SU-DHL-6 (cell line): ENCODE results near the gene FBN2.
"Not testable (repeated sequence)": the region's sequence is repeated elsewhere in the genome, so short reads cannot be mapped to it uniquely, and the experiment has no call there.

ENCODE experiments used
- H2AFZ ChIP-seq: fragments of 200-600 bp; sonication (generic); 2 replicates; pipeline ENCODE4 v1.6.1; 2014; ENCODE audit warnings: low read depth, mild to moderate bottlenecking, moderate library complexity, mixed read lengths, antibody characterized with exemption, low read length; ENCODE audit not compliant: severe bottlenecking
- H3F3A ChIP-seq: fragments of 200-600 bp; shearing (Covaris generic); 2 replicates; pipeline ENCODE4 v1.6.0; 2016; ENCODE audit warnings: antibody characterized with exemption, mild to moderate bottlenecking; ENCODE audit not compliant: insufficient read depth
- H3K27ac ChIP-seq: fragments of 200-600 bp; sonication (generic); 2 replicates; pipeline ENCODE4 v1.5.1; 2016; ENCODE audit warnings: low read depth, mild to moderate bottlenecking, low read length, moderate library complexity, mixed read lengths
- H3K27me3 ChIP-seq: fragments of 200-600 bp; sonication (generic), shearing (Covaris generic); 2 replicates; pipeline ENCODE4 v1.6.0; 2014; ENCODE audit warnings: mild to moderate bottlenecking, low read length
- H3K36me3 ChIP-seq: fragments of 200-600 bp; sonication (generic); 2 replicates; pipeline ENCODE4 v1.6.1; 2014; ENCODE audit warnings: mild to moderate bottlenecking, low read length, mixed read lengths
- H3K4me2 ChIP-seq: fragments of 300-600, 200-600 bp; shearing (Covaris generic), sonication (generic); 2 replicates; pipeline ENCODE4 v1.6.0; 2014; ENCODE audit warnings: low read length, low read depth, mild to moderate bottlenecking; ENCODE audit not compliant: poor library complexity, severe bottlenecking
- H3K4me3 ChIP-seq: fragments of 200-600 bp; sonication (generic); 2 replicates; pipeline ENCODE4 v1.5.1; 2014; ENCODE audit warnings: antibody characterized with exemption, low read length, mild to moderate bottlenecking, mixed read lengths; ENCODE audit not compliant: insufficient read depth, poor library complexity, severe bottlenecking
- H3K79me2 ChIP-seq: fragments of 200-600 bp; sonication (generic); 2 replicates; pipeline ENCODE4 v1.6.1; 2014; ENCODE audit warnings: mild to moderate bottlenecking, low read length, moderate library complexity; ENCODE audit not compliant: insufficient read depth
- H3K9ac ChIP-seq: fragments of 200-600 bp; sonication (generic); 2 replicates; pipeline ENCODE4 v1.7.0; 2014; ENCODE audit warnings: mild to moderate bottlenecking, low read length
- H3K9me2 ChIP-seq: fragments of 200-600 bp; sonication (generic); replicated peaks from 2 replicates; pipeline ENCODE4 v1.6.1; 2014; ENCODE audit warnings: low read length; ENCODE audit not compliant: insufficient read depth
- H3K9me3 ChIP-seq: fragments of 200-600 bp; sonication (generic); 2 replicates; pipeline ENCODE4 v1.6.1; 2014; ENCODE audit warnings: low read length, mixed read lengths; ENCODE audit not compliant: insufficient read depth
- H4K20me1 ChIP-seq: fragments of 200-600 bp; sonication (generic); 2 replicates; pipeline ENCODE4 v1.6.1; 2014; ENCODE audit warnings: low read depth, mild to moderate bottlenecking, antibody characterized with exemption, low read length, moderate library complexity, mixed read lengths
- EZH2phosphoT487 ChIP-seq: fragments of 200-600 bp; sonication (generic), shearing (Covaris generic); conservative IDR thresholded peaks from 2 replicates; pipeline ENCODE4 v1.6.1; 2018; ENCODE audit warnings: mild to moderate bottlenecking, antibody characterized with exemption, low read length, moderate library complexity, mixed read lengths
- TF ChIP-seq, protein P1 (sequence below): fragments of 200-600 bp; sonication (generic); IDR thresholded peaks from one replicate; pipeline ENCODE4 v1.5.1; 2017; ENCODE audit warnings: antibody characterized with exemption, mild to moderate bottlenecking, low read length, moderate library complexity; ENCODE audit not compliant: insufficient read depth, poor library complexity, severe bottlenecking

The FBN2 gene

DNA sequence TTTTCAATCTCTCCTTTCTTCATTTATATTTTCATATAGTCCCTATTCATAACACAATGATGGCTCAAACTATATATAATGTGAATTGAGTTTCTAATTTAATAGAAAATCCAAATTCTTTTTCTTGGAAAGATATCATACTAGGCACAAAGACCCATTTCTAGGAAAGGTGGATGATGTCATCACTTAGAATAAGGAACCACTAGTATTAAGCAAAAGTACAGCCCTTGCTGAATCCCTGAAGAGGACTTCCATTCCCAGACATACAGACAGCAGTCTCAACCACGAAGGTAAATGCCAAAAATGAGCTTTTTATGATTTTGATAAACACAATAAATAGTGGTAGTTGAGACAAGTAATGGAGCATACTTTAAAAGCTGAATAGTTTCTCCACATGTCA is 210.0 kb downstream of the FBN2 start:
- no peak overlapping the region for H2AFZ ChIP-seq
- H3K79me2 ChIP-seq, result no peaks in the 10 kb centered on the region
- H3K27me3 ChIP-seq, result no peaks in the 10 kb centered on the region
- H3K36me3 ChIP-seq, result no peaks in the 10 kb centered on the region
- H3K4me2 ChIP-seq, result no peak overlapping the region
- H3F3A ChIP-seq, result no peaks in the 10 kb centered on the region
- no peaks in the 10 kb centered on the region for H4K20me1 ChIP-seq
- no peaks in the 10 kb centered on the region for H3K9me3 ChIP-seq
- TF ChIP-seq, protein P1, sequence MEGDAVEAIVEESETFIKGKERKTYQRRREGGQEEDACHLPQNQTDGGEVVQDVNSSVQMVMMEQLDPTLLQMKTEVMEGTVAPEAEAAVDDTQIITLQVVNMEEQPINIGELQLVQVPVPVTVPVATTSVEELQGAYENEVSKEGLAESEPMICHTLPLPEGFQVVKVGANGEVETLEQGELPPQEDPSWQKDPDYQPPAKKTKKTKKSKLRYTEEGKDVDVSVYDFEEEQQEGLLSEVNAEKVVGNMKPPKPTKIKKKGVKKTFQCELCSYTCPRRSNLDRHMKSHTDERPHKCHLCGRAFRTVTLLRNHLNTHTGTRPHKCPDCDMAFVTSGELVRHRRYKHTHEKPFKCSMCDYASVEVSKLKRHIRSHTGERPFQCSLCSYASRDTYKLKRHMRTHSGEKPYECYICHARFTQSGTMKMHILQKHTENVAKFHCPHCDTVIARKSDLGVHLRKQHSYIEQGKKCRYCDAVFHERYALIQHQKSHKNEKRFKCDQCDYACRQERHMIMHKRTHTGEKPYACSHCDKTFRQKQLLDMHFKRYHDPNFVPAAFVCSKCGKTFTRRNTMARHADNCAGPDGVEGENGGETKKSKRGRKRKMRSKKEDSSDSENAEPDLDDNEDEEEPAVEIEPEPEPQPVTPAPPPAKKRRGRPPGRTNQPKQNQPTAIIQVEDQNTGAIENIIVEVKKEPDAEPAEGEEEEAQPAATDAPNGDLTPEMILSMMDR, result no peak
- TF ChIP-seq EZH2phosphoT487, result no peak
- H3K4me3 ChIP-seq, result no peak overlapping the region
- H3K9me2 ChIP-seq, result no peaks in the 10 kb centered on the region
- H3K9ac ChIP-seq, result no peak overlapping the region
- no peak overlapping the region for H3K27ac ChIP-seq

DNA sequence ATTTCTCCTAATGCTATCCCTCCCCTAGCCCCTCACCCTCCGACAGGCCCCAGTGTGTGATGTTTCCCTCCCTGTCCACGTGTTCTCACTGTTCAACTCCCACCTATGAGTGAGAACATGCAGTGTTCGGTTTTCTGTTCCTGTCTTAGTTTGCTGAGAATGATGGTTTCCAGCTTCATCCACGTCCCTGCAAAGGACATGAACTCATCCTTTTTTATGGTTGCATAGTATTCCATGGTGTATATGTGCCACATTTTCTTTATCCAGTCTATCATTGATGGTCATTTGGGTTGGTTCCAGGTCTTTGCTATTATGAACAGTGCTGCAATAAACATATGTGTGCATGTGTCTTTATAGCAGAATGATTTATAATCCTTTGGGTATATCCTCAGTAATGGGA is 216.6 kb downstream of the FBN2 start:
- H3K9me2 ChIP-seq, H3K79me2 ChIP-seq, H3K4me2 ChIP-seq, H2AFZ ChIP-seq, H3F3A ChIP-seq, H3K4me3 ChIP-seq, H3K27ac ChIP-seq, H3K36me3 ChIP-seq, H3K9me3 ChIP-seq, H4K20me1 ChIP-seq, H3K9ac ChIP-seq, H3K27me3 ChIP-seq: not testable (repeated sequence)

DNA sequence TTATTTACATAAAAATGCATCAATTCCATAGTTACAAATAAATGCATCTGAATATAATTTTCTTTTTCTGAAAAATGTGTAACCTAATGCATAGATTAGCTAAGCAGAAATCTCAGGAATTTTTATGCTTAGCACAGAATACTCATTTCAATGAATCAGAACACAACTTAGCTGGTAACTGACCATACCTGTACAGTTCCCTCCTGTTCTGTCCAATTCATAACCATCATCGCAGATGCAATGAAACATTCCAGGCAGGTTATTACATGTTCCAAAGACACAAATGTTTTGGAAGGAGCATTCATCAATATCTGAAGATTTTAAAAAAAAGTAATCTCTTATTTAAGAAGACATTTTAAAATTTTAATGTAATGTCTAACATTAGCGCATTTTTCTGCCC is 219.4 kb downstream of the FBN2 start:
- no peak overlapping the region for H2AFZ ChIP-seq
- H3F3A ChIP-seq, result no peaks in the 10 kb centered on the region
- no peak overlapping the region for H3K4me3 ChIP-seq
- H3K9ac ChIP-seq, result no peak overlapping the region
- H3K9me2 ChIP-seq, result no peaks in the 10 kb centered on the region
- no peaks in the 10 kb centered on the region for H3K79me2 ChIP-seq
- no peak overlapping the region for H3K4me2 ChIP-seq
- H4K20me1 ChIP-seq, result no peaks in the 10 kb centered on the region
- no peaks in the 10 kb centered on the region for H3K36me3 ChIP-seq
- H3K27ac ChIP-seq, result no peak overlapping the region
- no peak for TF ChIP-seq EZH2phosphoT487
- TF ChIP-seq, protein P1, result no peak
- no peaks in the 10 kb centered on the region for H3K27me3 ChIP-seq
- no peaks in the 10 kb centered on the region for H3K9me3 ChIP-seq

DNA sequence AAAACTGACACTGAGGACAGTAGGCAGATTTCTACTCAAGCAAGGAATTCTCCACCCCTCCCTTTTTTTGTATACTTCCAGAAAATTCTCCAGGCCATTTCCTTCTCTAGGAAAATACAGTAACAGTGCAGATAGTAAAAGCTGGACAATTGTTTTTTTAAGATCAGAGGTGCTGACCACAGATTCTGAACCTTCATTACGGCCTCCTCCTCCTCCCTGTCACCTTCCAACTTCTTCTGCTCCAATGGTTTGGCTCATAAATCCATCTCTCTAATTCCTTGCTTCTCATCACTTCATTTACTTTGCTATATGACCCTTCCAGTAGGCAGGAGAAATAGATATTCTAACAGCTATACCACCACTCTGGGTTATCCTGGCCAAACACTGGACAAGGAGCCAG is 220.6 kb downstream of the FBN2 start:
- H3K4me2 ChIP-seq, result no peak overlapping the region
- H3K9ac ChIP-seq, result no peak overlapping the region
- H3K27ac ChIP-seq, result no peak overlapping the region
- H3F3A ChIP-seq, result no peaks in the 10 kb centered on the region
- H3K36me3 ChIP-seq, result no peaks in the 10 kb centered on the region
- H3K9me2 ChIP-seq, result no peaks in the 10 kb centered on the region
- H3K79me2 ChIP-seq, result no peaks in the 10 kb centered on the region
- no peaks in the 10 kb centered on the region for H4K20me1 ChIP-seq
- H3K9me3 ChIP-seq, result no peaks in the 10 kb centered on the region
- H2AFZ ChIP-seq, result no peak overlapping the region
- no peak for TF ChIP-seq EZH2phosphoT487
- TF ChIP-seq, protein P1, result no peak
- no peak overlapping the region for H3K4me3 ChIP-seq
- no peaks in the 10 kb centered on the region for H3K27me3 ChIP-seq
